ENCODE results near the gene ALDH3B2.
A peak's percentile ranks its signal among the peaks of the same experiment; 100 is the strongest.
"Not testable (repeated sequence)": the region's sequence is repeated elsewhere in the genome, so short reads cannot be mapped to it uniquely, and the experiment has no call there.

Gene ALDH3B2

DNA sequence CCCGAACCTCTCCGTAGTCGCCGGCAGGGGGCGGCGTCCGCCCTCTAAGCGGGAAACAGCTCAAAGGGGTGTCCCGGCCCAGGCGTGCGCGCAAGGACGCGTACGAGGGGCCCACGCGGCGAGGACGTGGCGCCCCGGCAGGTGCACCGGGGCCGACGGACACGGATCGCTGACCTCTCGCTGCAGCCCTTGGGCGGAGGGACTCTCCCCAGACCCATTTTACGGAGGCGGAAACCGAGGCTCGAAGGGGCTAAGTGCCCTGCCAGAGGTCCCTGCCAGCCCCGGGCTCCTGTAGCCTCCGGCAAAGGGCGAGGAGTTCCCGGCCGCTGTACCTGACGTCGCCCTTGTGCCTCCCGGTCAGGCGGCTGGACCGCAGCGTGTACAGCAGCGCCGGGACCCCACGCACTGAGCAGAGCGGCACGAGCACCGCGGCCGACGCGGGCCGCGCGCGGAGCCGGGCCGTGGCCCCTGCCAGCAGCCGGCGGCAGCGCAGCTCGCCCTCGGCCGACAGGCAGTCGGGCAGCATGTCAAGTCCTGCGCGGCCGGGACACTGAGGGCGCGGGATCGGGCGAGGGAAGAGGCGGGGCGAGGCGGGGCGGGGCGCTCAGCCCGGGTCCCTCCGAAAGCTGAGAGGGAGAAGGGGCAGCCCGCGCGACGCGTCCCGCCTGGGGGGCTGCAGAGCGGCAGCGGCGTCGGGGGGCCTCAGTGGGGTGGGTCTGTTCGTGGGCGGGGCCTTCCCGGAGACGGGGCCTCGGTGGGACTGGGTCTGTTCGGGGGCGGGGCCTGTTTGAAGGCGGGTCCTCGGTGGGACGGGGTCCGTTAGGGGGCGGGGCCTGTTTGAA, 44.8 kb downstream of the ALDH3B2 start, which contains the start of gene NUDT8:
Gene NUDT8, minus strand, starts transcription at position 552 of the 842 bp plus-strand sequence. Its CDS starts 26 bp downstream, at position 526.
- DNase-seq (ENCODE audit: low read depth), result peak; percentile 75

DNA sequence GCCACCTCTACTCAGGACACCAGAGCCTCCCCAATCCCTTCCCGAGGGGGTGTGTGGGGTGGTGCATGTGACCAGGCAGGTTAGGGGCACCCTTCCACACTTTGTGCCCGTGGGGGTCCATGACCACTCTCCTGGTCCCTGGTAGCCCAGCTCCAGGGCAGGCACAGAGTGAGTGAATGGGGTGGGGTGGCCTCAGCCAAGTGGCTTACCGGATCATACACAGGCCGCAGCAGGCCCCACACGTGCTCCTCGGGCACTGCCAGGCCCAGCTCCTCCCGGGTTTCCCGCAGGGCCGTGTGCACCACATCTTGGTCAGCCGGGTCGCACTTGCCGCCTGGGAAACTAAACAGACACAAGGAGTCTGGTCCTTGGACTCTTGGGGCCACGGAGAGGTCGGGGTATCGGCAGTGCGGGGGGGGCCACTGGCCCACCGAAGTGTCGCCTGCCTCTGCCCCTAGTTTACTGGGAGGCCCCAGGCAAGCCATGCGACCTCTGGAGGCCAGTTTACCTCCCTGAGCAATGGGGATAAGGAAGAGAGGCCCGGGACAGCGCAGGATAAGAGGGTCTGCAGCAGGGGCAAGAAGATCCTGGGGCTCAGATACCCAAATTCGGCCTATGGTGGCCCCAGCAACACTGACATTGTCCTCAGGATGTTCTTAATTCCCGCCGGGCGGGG, 45.6 kb downstream of the ALDH3B2 start:
- no peak for DNase-seq (ENCODE audit: low read depth)

DNA sequence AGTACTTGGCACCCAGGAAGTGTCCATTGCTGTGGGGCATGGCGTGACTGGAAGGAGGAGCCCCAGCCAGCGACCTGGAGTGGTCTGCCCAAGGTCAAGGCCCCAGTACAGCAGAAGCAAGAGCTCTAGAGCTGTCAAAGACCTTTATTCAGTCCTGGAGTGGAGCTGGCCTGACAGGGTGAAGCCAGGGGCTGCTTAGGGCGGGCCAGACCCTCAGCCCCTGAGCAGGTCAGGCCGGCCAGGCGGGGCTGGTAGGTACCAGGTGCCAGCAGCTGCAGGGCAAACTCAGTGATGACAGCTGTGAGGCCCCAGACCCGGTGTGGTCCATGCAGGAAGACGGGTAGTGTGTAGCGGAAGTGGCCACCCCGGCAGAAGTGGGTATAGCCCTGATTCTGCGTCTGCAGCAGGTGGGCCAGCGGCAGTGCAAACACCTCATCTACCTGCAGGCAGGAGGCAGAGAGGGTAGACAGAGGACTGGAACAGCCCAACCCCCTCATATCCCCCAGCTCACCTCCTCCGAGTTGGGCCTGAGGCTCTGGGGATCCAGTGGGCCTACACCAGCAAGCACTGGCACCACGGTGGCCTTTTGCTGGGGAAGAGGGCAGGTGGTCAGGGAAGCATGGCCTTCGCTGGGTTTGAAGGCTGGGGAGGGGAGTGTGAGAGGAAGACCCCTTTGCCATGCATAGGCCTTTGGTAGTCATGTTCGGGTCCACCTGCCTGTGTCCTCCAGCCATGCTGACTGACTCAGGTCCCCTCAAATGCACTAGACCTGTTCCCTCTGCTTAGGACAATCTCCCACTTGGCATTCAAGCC, 46.4 kb downstream of the ALDH3B2 start:
- DNase-seq (ENCODE audit: low read depth), result no peak

DNA sequence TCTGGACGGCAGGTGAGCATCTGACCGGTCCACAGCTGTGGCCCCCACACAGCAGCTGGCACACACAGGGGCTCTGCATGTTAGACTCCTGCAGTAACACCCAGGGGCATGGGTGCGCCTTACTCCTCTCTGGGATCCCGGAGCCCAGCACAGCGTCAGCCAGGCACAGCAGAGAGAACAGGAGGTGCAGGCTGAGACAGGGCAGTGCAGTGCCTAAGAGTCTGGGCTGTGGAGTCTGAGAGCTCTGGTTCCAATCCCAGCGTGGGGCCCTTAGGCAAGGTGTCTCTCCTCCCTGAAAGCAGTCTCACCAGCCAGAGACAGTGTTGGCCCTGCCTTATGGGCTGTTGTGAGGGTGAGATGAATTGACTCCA, 47.0 kb downstream of the ALDH3B2 start:
- DNase-seq (ENCODE audit: low read depth), result no peak

DNA sequence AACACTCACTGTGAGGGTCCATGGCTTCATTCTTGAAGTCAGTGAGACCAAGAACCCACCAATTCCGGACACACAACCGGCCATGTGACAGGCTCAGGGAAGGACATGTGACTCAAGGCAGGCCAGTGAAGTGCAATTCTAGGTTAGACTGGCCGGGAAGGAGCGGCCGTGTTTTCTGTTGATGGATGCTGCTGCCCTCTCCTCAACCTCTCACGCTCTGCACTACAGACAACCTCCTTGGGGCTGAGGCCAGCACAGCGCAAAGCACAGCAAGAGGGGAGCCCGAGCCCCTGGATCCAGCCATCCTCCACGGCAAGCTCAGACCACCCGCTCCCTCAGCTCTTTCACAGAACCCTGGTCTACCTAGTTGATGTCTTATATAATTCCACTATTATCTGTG, 47.5 kb downstream of the ALDH3B2 start:
- DNase-seq (ENCODE audit: low read depth), result no peak

DNA sequence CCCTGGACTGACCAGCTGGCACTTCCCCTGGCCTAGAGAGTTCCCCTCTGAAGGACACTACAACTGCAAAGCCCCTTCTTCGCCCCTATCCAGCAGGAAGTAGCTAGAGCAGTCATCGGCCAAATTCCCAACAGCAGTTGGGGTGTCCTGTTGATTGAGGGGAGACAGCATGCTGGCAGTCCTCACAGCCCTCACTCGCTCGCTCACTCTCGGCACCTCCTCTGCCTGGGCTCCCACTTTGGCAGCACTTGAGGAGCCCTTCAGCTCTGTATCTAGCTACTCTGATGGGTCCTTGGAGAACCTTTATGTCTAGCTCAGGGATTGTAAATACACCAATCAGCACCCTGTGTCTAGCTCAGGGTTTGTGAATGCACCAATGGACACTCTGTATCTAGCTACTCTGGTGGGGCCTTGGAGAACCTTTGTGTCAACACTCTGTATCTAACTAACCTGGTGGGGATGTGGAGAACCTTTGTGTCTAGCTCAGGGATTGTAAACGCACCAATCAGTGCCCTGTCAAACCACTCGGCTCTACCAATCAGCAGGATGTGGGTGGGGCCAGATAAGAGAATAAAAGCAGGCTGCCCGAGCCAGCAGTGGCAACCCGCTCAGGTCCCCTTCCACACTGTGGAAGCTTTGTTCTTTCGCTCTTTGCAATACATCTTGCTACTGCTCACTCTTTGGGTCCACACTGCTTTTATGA, 48.1 kb downstream of the ALDH3B2 start:
- DNase-seq (ENCODE audit: low read depth), result not testable (repeated sequence)

DNA sequence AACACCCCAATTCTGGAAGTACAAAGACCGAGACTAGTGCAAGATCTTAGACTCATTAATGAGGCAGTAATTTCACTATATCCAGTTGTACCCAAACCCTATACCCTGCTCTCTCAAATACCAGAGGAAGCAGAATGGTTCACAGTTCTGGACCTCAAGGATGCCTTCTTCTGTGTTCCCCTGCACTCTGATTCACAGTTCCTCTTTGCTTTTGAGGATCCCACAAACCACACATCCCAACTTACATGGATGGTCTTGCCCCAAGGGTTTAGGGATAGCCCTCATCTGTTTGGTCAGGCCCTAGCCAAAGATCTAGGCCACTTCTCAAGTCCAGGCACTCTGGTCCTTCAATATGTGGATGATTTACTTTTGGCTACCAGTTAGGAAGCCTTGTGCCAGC, 50.6 kb downstream of the ALDH3B2 start:
- DNase-seq (ENCODE audit: low read depth), result not testable (repeated sequence)

DNA sequence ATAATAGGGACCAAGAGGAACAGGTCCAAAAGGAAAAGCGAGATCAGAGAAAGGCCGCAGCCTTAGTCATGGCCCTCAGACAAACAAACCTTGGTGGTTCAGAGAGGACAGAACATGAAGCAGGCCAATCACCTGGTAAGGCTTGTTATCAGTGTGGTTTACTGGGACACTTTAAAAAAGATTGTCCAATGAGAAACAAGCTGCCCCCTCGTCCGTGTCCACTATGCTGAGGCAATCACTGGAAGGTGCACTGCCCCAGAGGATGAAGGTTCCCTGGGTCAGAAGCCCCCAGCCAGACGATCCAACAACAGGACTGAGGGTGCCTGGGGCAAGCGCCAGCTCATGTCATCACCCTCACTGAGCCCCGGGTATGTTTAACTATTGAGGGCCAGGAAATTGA, 51.5 kb downstream of the ALDH3B2 start:
- not testable (repeated sequence) for DNase-seq (ENCODE audit: low read depth)

DNA sequence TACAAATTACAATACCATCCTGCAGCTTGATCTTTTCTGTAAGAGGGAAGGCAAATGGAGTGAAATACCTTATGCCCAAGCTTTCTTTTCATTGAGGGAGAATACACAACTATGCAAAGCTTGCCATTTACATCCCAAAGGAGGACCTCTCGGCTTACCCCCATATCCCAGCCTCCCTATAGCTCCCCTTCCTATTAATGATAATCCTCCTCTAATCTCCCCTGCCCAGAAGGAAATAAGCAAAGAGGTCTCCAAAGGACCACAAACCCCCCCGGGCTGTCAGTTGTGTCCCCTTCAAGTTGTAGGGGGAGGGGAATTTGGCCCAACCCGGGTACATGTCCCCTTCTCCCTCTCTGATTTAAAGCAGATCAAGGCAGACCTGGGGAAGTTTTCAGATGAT, 52.5 kb downstream of the ALDH3B2 start:
- DNase-seq (ENCODE audit: low read depth), result not testable (repeated sequence)

DNA sequence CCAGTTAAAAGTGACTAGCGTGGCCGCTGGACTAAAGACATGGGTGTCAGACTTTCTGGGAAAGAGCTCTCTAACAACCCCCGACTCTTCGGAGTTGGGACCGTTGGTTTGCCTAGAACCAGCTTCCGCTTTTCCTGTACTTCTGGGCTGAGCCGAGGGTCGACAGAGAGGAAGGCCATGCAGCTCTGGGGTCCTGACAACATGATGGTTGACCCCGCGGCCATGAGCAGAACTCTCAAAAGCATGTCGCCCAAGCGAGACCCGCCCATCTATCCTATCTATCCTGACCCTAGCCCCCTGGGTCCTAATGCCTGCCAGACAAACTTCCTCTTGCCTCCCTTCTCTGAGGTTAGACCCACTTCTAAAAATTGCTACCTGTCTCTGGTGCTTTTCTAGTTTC, 53.8 kb downstream of the ALDH3B2 start:
- not testable (repeated sequence) for DNase-seq (ENCODE audit: low read depth)

DNA sequence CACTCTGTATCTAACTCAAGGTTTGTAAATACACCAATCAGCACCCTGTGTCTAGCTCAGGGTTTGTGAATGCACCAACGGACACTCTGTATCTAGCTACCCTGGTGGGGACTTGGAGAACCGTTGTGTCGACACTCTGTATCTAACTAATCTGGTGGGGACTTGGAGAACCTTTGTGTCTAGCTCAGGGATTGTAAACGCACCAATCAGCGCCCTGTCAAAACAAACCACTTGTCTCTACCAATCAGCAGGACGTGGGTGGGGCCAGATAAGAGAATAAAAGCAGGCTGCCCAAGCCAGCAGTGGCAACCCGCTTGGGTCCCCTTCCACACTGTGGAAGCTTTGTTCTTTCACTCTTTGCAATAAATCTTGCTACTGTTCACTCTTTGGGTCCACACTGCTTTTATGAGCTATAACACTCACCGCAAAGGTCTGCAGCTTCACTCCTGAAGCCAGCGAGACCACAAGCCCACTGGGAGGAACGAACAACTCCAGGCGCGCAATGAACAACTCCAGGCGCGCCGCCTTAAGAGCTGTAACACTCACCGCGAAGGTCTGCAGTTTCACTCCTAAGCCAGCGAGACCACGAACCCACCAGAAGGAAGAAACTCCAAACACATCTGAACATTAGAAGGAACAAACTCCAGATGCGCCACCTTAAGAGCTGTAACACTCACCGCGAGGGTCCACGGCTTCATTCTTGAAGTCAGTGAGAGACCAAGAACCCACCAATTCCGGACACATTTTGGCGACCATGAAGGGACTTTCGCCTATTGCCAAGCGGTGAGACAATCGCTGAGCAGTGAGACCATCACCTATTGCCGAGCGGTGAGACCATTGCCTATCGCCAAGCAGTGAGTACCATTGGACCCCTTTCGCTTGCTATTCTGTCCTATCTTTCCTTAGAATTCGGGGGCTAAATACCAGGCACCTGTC, 54.5 kb downstream of the ALDH3B2 start:
- not testable (repeated sequence) for DNase-seq (ENCODE audit: low read depth)

DNA sequence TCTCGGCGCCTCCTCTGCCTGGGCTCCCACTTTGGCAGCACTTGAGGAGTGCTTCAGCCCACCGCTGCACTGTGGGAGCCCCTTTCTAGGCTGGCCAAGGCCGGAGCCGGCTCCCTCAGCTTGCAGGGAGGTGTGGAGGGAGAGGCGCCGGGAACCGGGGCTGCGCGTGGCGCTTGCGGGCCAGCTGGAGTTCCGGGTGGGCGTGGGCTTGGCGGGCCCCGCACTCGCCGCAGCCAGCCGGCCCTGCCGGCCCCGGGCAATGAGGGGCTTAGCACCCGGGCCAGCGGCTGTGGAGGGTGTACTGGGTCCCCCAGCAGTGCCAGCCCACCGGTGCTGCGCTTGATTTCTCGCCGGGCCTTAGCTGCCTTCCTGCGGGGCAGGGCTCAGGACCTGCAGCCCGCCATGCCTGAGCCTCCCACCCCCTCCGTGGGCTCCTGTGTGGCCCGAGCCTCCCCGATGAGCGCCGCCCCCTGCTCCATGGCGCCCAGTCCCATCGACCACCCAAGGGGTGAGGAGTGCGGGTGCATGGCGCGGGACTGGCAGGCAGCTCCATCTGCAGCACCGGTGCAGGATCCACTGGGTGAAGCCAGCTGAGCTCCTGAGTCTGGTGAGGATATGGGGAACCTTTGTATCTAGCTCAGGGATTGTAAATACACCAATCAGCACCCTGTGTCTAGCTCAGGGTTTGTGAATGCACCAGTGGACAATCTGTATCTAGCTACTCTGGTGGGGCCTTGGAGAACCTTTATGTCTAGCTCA, 55.3 kb downstream of the ALDH3B2 start:
- DNase-seq (ENCODE audit: low read depth), result not testable (repeated sequence)

DNA sequence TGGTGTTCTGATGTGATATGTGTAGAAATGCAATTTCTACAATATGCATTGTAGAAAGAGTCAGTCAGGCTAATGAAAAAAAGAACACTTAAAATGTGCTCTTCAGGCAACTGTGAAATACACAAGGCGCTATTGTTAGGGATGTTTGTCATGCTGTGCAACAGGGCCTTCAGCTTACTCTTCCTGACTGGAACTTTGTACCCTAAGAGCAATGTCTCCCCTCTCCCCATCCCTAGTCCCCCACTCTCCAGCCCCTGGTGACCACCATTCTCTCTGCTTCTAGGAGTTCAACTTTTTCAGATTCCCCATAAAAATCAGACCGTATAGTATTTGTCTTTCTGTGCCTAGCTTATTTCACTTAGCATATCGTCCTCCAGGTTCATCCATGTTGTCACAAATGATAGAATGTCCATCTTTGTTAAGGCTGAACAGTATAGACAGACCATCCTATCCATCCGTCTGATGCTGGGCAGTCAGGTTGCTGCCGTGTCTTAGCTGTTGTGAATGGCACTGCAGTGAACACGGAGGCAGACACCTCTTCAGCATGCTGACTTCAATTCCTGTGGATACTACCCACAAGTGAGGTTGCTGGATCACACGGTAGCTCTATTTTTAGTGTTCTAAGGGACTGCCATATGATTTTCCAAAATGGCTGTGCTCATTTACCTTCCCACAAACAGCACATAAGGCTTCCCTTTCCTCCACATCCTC, 57.0 kb downstream of the ALDH3B2 start:
- DNase-seq (ENCODE audit: low read depth), result no peak

DNA sequence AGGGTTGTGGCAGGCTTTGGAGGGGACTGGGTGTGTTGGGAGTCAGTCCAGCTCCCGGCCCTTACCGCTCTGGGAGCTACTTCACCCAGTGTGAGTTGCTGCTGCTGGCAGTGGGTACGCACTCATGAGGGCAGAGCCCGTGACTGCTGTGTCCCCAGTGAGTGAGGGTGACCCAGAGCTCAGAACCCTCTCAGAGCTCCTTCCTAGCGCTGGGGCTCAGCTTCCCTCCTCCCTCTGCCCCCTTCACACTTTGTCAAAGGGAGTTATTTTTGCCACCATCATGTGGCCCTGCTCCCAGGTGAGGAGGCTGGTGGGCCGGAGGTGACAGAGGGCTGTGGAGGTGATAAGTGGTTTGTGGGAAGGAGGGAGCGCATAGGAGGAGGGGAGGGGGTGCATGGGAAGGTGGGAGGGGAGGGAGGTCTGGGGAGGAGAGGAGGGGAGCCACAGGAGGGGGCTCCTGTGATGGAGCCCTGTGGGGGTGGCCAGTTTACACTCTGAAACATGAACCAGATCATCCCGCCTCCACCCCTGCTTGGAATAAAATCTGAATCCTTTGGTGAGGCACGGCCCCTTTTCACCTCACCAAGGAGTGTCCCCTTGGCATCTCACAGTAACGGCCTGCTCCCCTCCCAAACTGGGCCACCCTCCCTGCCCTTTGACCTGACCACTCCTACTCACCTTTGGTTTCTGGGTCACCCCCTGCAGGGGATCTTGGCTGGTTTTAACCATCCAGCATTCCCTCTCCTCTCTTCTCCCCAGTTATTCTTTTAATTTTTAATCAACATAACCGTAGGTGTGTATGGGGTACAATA, 57.8 kb downstream of the ALDH3B2 start:
- no peak for DNase-seq (ENCODE audit: low read depth)

DNA sequence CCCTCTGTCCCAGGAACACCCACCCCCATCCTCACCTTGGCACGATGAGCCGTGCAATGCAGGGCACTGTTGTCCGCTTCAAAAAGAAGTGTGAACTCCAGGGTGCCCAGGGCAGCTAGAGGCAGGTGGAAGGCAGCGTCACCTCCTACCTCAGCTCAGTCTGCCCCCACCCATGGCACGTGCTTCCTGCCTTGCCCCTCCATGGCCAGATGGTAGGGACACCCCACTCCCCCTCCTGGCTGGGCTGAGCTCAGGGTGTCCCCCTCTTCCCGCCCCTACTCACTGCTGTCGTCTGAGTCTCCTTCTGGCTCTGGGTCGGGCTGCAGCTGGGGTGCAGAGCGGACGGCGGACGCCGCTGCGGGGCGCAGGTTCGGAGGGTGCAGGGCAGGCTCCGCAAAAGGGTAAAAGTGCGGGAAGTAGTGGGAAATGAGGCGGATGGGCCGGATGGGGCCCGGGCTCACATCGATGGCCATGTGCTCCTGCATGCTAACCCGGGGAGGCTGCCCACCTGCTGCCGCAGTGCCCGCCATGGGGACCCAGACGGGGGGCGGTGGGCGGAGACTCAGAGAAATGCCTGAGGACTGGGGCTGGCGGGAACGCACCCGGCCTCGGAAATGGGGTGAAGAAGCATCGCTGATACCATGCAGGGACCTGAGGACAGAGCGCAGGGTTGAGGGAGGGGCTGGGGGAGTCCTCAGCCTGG, 58.5 kb downstream of the ALDH3B2 start:
- no peak for DNase-seq (ENCODE audit: low read depth)

DNA sequence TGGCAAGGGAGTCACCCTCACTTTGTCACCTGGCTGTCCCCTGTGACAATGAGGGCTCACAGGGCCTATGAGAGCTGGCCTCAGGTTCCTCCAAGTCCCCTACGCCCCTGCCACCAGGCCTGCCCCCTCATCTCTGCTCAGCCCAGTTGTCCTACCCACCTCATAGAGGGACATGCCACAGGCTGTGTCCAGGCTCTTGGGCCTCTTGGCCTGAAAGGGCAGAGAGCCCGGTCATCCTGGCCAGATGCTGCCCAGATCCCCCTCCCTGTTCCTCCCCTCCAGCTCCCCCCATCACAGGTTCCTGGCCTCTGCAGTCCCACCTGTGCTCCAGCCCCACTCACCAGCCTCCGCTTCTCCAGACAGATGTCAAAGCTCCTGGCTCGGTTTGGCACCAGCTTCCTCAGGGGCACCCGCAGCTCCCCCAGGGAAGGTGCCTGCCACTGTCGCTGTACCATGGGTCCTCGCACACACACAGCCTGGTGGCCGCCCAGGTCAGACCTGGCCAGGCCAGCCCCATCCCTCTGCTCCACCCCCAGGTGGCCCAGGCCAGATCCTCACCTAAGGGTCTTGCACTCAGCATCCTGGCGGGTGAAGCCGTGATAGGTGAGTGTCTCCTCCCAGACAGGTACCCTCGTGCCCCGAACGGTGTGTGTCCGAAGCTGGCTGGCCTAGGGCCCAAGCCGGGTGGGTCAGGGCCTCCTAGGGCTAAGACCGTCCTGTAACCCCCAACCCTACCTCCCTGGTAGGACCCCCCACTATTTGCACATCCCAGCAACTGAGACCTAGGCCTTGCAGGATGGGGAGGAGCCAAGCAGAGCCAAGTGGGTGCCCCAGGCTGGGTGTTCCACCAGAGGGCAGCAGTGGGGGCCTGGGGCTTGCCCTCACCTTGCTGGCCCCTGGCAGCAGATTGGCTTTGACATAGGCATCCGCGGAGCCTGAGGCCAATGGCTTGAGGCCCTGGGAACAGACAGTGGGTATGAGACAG, 59.4 kb downstream of the ALDH3B2 start:
- DNase-seq (ENCODE audit: low read depth), result no peak

All from stimulated activated CD8-positive, alpha-beta memory T cell treated with anti-CD3 and anti-CD28 coated beads, Interleukin-15, amount 100 ng/mL, for 24 hours (primary cell).